ENCODE results near the gene HASPIN.
A peak's percentile ranks its signal among the peaks of the same experiment; 100 is the strongest.

The HASPIN gene

DNA sequence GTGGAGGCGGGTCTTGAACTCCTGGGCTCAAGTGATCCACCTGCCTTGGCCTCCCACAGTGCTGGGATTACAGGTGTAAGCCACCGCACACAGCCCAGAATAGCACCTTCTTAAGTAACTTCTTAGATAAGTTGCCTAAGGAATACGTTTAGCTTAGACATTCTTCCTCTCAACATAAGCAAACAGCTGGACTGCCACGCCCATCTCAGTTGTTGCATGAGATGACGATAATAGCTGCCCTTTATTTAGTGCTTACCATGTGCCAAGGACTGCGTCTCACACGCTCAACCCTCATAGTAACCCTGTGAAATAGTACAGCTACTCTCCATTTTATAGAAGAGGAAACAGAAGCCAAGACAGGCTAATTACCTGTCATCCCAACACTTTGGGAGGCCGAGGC lies 11.8 kb downstream of the HASPIN start:
- DNase-seq (ENCODE audit: low read depth in 2 of 2): no peak

- DNase-seq (ENCODE audit: low read depth in 2 of 2): peak; percentile 57 to 76
Observed at GRCh38 chr17:3738562-3739295, 15.0 kb downstream of the HASPIN start.

DNA sequence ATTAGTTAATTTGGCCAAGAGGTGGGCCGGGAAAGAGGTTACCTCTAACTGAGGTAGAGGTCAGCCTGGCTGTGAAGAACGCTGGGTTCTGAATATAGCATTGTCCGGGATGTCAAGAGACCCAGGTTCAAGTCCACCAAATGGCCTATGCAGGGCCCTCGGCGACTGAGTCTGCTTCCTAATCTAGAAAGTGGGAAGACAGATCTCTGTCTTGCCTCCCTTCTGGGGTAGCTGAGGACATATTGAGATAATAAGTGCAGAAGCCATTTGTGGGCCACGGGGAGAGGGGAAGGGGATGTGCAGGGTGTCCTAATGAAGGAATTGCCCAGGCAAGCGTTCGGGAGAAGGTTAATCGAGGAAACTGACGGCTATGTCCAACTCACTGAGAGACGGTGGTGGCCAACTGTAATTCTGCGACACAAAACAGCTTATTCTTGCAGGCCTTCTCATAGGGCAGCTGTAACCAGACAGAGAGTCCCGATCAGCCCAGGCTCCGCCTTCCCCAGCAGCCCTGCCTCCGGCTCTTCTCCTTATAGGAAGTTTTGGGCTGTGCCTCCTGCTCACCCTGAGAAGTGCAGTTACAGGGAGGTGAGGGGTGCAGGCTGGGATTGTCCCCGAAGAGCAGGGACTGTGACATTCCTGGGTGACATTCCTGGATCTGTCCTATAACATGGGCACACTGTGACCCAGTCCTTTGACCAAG lies 15.9 kb downstream of the HASPIN start:
- DNase-seq (ENCODE audit: low read depth in 2 of 2): no peak

DNA sequence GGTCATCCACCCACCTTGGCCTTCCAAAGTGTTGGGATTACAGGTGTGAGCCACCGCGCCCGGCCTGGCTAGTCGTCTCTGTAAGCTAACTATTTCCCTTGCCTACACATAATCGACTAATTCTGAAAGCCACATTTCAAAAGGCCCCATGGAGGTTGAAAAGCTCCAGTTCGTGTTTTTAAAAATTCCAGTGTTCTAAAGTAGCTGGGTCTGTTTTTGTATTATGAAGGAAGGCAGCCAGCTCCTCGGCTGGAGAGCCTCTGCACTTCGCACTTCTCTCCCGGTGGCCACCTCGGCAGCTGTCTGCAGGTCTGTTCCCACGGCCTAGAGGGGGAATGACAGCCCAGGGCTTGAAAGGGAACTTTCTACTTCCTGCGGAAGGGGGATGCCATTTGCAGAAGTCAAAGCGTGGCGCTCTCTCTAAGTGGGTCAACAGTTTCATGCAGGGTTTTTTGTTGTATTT lies 16.9 kb downstream of the HASPIN start:
- no peak for DNase-seq (ENCODE audit: low read depth in 2 of 2)

DNA sequence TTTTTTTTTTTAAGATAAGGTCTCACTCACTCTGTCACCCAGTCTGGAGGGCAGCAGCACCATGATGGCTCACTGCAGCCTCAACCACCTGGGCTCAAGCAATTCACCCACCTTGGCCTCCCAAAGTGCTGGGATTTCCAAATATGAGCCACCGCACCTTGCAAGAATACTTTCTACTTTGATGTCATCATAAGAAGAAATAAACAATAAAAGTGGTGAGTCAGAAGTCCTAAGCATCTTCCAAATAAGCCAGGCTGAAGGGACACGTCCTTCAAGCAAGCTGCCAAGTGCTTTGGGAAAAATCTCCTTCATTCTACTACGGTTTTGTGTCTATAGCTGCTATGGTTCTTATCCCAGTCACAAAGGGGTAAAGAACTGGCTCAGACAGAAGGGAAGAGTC lies 20.3 kb downstream of the HASPIN start:
- no peak for DNase-seq (ENCODE audit: low read depth in 2 of 2)

DNA sequence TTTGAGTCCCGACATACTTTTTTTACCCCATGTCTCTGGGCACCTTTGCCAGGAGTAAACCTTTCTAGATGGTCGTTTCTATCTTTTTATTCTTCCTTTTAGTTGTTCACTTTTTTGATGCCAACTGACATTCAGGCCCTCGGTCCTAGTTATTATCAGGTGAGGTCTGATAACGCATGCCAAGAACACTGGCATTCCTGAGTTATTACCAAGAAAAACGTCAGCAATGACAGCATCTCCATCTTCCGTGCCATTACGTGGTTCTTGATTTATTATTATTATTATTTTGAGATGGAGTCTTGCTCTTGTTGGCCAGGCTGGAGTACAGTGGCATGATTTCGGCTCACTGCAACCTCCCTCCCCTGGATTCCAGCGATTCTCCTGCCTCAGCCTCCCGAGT lies 21.4 kb downstream of the HASPIN start:
- no peak for DNase-seq (ENCODE audit: low read depth in 2 of 2)

GRCh38 chr17:3747805-3748204 lies 24.1 kb downstream of the HASPIN start:
- no peak for DNase-seq (ENCODE audit: low read depth in 2 of 2)

DNA sequence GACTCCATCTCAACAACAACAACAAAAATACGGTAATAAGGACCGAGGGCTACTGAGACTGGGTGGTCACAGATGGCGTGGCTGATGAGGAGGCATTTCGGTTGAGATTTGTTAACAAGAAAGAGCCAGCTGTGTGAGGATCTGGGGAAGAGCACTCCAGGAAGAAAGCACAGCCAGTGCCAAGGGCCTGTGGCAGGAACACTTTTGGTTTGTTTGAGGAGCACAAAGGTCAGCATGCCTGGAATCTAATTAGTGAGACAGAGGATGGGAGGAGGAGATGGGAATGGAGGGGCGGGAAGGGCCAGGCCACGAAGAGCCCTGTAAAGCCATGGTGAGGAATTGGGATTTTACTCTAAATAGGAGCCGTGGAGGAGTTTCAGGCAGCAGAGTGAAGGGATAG lies 24.9 kb downstream of the HASPIN start:
- no peak for DNase-seq (ENCODE audit: low read depth in 2 of 2)

- DNase-seq (ENCODE audit: low read depth in 2 of 2): no peak
Observed at GRCh38 chr17:3750296-3750695, 26.6 kb downstream of the HASPIN start.

- DNase-seq (ENCODE audit: low read depth in 2 of 2): no peak
Observed at GRCh38 chr17:3750926-3751325, 27.2 kb downstream of the HASPIN start.

DNA sequence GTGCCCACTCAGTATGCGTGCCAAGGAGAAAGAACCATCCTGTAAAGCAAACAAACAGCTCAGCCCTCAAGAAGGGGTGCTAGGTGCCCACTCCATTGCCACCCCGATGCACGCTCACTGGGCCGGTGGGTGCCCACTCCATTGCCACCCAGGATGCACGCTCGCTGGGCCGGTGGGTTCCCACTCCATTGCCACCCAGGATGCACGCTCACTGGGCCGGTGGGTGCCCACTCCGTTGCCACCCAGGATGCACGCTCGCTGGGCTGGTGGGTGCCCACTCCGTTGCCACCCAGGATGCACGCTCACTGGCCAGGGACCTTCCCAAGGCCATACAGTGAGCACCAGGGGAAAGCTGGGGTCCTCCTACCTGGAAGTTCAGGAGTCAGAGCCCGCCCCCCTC lies 28.1 kb downstream of the HASPIN start:
- no peak for DNase-seq (ENCODE audit: low read depth in 2 of 2)

DNA sequence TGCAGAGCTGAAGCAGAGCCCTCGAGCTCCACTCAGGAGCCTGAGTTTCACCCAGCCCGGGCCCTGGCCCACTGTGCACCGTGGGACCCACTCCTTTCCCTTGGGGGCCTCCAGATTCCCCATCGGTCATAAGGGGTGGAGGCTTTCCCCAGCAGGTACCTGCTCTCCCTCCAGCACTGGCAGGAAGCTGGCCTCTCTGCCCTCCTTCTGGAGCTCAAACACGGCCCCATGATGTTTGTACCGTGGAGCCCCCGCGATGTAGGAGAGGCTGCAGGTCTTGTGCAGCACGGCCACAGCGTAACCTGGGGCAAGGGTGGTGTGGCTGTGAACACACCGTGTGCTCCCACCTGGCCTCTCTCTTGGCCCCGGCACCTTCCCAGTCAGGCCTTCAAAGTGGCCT lies 29.9 kb downstream of the HASPIN start:
- no peak for DNase-seq (ENCODE audit: low read depth in 2 of 2)

GRCh38 chr17:3754066-3754457 lies 30.4 kb downstream of the HASPIN start:
- DNase-seq (ENCODE audit: low read depth in 2 of 2): no peak

- DNase-seq (ENCODE audit: low read depth in 2 of 2): peak; percentile 39 to 42
Observed at GRCh38 chr17:3754458-3755334, 31.0 kb downstream of the HASPIN start.

DNA sequence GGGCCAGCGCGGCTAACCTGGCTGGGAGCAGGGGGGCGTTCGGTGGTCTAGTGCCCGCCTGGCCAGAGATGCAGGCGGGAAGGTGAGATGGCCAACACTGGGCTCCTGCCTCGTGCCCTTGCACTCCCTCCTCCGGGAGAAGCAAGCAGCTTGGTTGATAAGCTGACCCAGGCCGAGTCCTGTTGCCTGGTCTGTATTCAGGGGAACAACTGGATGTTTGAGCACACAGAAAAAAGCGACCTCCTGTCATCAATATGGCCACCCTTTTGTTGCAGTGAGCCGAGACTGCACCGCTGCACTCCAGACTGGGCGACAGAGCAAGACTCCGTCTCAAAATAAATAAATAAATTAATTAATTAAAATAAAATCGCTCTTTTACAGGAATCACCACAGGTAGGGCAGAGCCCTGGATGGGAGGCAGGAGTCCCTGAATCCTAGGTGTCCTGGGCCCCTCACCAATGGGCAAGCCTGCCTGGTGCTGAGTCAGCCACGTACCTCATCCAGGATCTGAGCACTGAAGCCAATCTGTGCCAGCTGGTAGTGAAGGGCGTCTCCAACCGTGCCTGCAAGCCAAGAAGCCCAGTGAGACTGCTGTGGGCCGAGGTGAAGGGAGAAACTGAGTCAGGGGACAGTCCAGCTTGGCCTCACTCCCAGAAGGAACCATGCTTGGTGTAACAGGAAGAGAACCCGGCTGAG lies 31.8 kb downstream of the HASPIN start:
- no peak for DNase-seq (ENCODE audit: low read depth in 2 of 2)

DNA sequence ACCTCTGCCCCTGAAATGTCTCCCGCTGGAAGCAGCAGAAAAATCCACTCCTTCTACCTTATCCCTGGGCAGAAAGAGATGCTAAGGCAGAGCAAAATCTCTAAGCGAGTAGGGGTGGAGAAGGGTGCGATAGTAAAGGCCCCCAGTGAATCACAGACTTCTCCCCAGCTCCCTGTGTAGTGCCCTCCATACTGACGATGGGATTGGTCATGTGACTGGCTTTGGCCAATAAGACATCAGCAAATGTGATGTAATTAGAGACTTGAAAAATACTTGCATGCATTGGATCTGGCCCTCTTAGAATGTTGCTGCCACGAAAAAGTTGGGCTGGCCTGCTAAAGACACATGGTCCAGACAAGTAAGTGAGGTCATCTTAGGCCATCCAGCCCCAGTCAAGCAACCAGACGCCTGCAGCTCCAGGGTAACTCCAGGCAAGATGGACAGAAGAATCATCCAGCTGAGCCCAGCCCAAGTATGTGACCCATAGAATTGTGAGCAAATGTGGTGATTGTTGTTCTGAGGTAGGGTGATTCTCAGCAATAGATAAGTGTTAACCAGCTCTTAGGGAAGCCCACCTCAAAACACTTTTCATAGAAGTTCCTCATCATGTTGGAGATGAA lies 36.0 kb downstream of the HASPIN start:
- DNase-seq (ENCODE audit: low read depth in 2 of 2): no peak

GRCh38 chr17:3761036-3761917 lies 37.6 kb downstream of the HASPIN start:
- no peak for DNase-seq (ENCODE audit: low read depth in 2 of 2)

GRCh38 chr17:3761918-3762380 lies 38.2 kb downstream of the HASPIN start:
- DNase-seq (ENCODE audit: low read depth in 2 of 2): no peak

DNA sequence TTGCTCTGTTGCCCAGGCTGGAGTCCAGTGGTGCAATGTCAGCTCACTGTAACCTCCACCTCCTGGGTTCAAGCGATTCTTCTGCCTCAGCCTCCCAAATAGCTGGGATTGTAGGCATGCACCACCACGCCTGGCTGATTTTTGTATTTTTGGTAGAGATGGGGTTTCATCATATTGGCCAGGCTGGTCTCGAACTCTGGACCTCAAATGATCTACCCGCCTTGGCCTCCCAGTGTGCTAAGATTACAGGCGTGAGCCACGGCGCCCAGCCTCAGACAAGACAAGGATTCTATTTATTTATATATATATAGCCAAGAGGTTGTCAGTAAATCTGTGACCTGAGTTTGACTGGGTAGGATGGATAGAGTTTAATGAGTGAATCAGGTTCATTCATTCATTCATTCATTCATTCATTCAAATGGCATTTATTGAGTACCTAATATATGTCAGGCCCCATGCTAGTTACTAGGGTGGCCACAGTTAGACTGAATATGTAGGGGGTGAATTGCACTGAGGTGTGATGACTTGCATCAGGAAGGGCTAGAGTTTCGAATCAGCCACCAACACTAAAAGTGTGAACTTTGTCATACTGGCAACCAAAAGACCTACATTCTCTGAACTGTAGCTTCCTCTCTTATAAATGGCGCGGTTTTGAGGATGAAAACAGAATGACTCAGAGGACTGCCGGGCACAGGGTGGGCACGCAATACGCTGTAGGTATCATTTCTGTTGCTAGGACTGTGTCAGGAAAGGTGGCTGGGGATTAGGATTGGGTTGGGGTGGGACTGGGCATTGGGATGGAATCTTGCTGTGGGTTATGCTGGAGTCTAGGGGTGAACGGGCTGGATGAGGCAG lies 39.4 kb downstream of the HASPIN start:
- DNase-seq (ENCODE audit: low read depth in 2 of 2): no peak
